ENCODE results near the gene MNAT1.

The MNAT1 gene

GRCh38 chr14:60968099-60968498 lies 233.5 kb downstream of the MNAT1 start:
- no peak for DNase-seq (ENCODE audit: low read depth)

GRCh38 chr14:60968671-60969070 lies 234.1 kb downstream of the MNAT1 start:
- DNase-seq (ENCODE audit: low read depth) = no peak

GRCh38 chr14:60970146-60970545 lies 235.6 kb downstream of the MNAT1 start:
- no peak for DNase-seq (ENCODE audit: low read depth)

GRCh38 chr14:60971271-60971670 lies 236.7 kb downstream of the MNAT1 start:
- no peak for DNase-seq (ENCODE audit: low read depth)

- DNase-seq (ENCODE audit: low read depth) = no peak
These were observed 237.7 kb downstream of the MNAT1 start for GRCh38 chr14:60972295-60972694.

- no peak for DNase-seq (ENCODE audit: low read depth)
These were observed 238.5 kb downstream of the MNAT1 start for GRCh38 chr14:60973070-60973469.

- no peak for DNase-seq (ENCODE audit: low read depth)
These were observed 239.6 kb downstream of the MNAT1 start for GRCh38 chr14:60974090-60974651.

GRCh38 chr14:60975551-60975950 lies 241.0 kb downstream of the MNAT1 start:
- no peak for DNase-seq (ENCODE audit: low read depth)

- no peak for DNase-seq (ENCODE audit: low read depth)
These were observed 243.3 kb downstream of the MNAT1 start for GRCh38 chr14:60977847-60978246.

- DNase-seq (ENCODE audit: low read depth) = peak; percentile 89
These were observed 246.5 kb downstream of the MNAT1 start, which contains the start of the genes SLC38A6 and TRMT5 for GRCh38 chr14:60980811-60981632. Gene SLC38A6 (plus strand): TSS chr14:60981245. CDS start chr14:60981278, 33 bp downstream. Gene TRMT5 (minus strand): TSS chr14:60981079. CDS start chr14:60980973, 106 bp downstream.

- DNase-seq (ENCODE audit: low read depth) = no peak
These were observed 247.3 kb downstream of the MNAT1 start for GRCh38 chr14:60981633-60982455.

- DNase-seq (ENCODE audit: low read depth) = no peak
These were observed 249.6 kb downstream of the MNAT1 start for GRCh38 chr14:60984196-60984595.

- DNase-seq (ENCODE audit: low read depth) = no peak
These were observed 251.9 kb downstream of the MNAT1 start for GRCh38 chr14:60986500-60986899.

GRCh38 chr14:60989599-60989998 lies 255.0 kb downstream of the MNAT1 start:
- no peak for DNase-seq (ENCODE audit: low read depth)

- no peak for DNase-seq (ENCODE audit: low read depth)
These were observed 264.1 kb downstream of the MNAT1 start for GRCh38 chr14:60998617-60999016.

- no peak for DNase-seq (ENCODE audit: low read depth)
These were observed 265.0 kb downstream of the MNAT1 start for GRCh38 chr14:60999536-60999935.

GRCh38 chr14:61003571-61003970 lies 269.0 kb downstream of the MNAT1 start:
- DNase-seq (ENCODE audit: low read depth) = no peak

- DNase-seq (ENCODE audit: low read depth) = no peak
These were observed 285.0 kb downstream of the MNAT1 start for GRCh38 chr14:61019537-61019936.
